Glomerular endothelial cell (primary cell): ENCODE measurements around the gene BARX2. TPM values are rescaled to one million over a fixed set of nuclear protein-coding genes. Genes with fewer than 3 reads are reported as not detected.

Experiments
- DNase-seq: peaks from one replicate; pipeline ENCODE4 v3.0.0-alpha.2; 2011; ENCODE audit warnings: low read depth, low spot score; ENCODE audit errors: extremely low read depth
- total RNA-seq: library from RNA; depleted of rRNA; stranded (reverse); fragments of >200 nt; gene quantifications from 2 replicates; pipeline ENCODE4 v1.2.3, GENCODE V29; 2015

The BARX2 gene
- total RNA-seq, 1 donor from 2014 or later: not detected

GRCh38 chr11:129493746-129494145 is 118.1 kb downstream of the BARX2 start:
- DNase-seq: no peak

Other genes with a start within 250 kb of the BARX2 start
- 8.0 and 11.7 TPM in 2 replicates for gene ARHGAP32, start 183.5 kb upstream of the BARX2 start, total RNA-seq